Fibroblast of the aortic adventitia (primary cell): ENCODE data around the gene SMAD7. TPM values are rescaled to one million over a fixed set of nuclear protein-coding genes. Genes with fewer than 3 reads are reported as not detected.
A peak's percentile ranks its signal among the peaks of the same experiment; 100 is the strongest.

ENCODE experiments used
- DNase-seq: peaks from one replicate; pipeline ENCODE4 v3.0.0-alpha.2; 2010; ENCODE audit warnings: low read depth
- H3K4me3 ChIP-seq: 2 replicates; pipeline ENCODE4 v1.5.1; 2011; ENCODE audit warnings: low read depth, mild to moderate bottlenecking, control low read depth, low read length, moderate library complexity
- total RNA-seq: library from RNA; depleted of rRNA; stranded (reverse); fragments of >200 nt; gene quantifications from 2 replicates; pipeline ENCODE4 v1.2.3, GENCODE V29; 2012; ENCODE audit warnings: low replicate concordance
- TF ChIP-seq, protein P1 (sequence below): IDR thresholded peaks from 2 replicates; pipeline ENCODE4 v1.5.1; 2011; ENCODE audit warnings: mild to moderate bottlenecking, low read length, control low read depth, inconsistent platforms; ENCODE audit not compliant: insufficient read depth

The SMAD7 gene
- total RNA-seq, 1 donor = 27.2 TPM

DNA sequence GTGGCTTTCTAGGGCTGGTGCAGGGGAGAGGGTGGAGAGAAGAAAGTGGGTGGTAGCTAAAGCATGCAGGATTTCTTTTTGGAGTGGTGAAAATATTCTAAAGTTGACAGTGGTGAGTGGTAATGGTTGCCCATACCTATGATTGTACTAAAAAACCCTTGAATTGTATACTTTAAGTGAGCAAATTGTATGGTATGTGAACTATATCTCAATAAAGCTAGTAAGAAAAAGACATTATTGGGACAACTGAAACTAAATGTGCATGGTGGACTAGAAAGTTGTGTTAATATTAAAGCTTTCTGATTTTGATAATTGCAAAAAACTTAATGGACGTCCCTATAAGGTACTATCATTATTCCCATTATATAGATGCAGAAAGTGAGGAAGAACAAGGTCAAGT lies 50.3 kb downstream of the SMAD7 start:
- DNase-seq = no peak
- TF ChIP-seq, protein P1, sequence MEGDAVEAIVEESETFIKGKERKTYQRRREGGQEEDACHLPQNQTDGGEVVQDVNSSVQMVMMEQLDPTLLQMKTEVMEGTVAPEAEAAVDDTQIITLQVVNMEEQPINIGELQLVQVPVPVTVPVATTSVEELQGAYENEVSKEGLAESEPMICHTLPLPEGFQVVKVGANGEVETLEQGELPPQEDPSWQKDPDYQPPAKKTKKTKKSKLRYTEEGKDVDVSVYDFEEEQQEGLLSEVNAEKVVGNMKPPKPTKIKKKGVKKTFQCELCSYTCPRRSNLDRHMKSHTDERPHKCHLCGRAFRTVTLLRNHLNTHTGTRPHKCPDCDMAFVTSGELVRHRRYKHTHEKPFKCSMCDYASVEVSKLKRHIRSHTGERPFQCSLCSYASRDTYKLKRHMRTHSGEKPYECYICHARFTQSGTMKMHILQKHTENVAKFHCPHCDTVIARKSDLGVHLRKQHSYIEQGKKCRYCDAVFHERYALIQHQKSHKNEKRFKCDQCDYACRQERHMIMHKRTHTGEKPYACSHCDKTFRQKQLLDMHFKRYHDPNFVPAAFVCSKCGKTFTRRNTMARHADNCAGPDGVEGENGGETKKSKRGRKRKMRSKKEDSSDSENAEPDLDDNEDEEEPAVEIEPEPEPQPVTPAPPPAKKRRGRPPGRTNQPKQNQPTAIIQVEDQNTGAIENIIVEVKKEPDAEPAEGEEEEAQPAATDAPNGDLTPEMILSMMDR = no peak
- H3K4me3 ChIP-seq = no peak overlapping the region

DNA sequence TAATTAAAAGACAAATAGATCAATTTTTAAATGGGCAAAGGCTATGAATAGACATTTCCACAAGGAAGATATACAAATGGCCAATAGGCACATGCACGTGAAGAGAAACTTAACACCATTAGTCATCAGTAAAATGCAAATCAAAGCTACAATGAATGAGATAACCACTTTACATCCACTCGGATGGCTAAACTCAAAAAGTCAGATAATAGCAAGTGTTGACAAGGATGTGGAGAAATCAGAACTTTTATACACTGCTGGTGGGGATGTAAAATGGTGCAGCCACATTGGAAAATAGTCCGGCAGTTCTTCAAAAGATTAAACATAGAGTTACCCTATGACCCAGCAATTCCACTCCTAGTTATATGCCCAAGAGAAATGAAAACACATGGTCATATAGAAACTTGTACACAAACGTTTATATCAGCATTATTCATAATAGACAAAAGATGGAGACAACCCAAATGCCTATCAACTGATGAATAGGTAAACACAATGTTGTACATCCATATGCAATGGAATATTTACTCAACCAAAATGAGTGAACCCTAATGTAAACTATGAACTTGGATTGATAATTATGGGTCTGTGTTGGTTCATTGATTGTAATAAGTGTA lies 51.1 kb downstream of the SMAD7 start:
- no peak for DNase-seq
- TF ChIP-seq, protein P1 = no peak
- H3K4me3 ChIP-seq = no peak overlapping the region

DNA sequence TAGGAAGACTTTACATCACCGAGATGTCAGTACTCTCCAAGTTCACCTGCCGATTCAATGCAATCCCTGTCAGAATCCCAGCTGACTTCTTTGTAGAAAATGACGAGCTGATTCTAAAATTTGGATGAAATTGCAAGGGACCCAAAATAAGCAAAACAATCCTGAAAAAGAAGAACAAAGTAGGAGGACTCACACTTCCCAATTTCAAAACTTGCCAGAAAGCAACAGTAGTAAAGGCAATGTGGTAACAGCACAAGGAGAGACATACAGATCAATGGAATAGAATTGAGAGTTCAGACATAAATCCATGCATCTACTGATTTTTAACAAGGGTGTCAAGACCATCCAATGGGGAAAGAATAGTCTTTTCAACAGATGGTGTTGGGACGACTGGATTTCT lies 52.2 kb downstream of the SMAD7 start:
- TF ChIP-seq, protein P1 = no peak
- H3K4me3 ChIP-seq = no peak overlapping the region

DNA sequence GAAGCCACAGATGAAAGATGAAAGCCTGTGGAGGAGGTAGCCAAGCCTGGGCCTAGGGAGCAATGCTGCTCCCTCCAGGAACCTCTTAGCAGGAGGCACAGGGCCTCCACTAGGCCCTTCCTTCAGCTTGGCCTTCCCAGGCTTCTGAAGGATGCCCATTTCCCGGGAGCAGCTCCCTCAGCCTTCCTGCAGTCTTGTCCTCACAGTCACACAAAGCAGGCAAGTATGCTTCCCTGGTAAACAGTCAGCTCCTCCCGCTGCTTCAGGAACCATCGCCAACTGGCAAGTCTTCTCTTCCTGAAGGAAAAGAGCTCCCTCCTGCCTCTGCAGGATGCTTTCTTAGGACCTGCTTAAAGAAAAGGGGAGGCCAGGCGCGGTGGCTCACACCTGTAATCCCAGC lies 53.2 kb downstream of the SMAD7 start:
- peak; percentile 76 for DNase-seq
- H3K4me3 ChIP-seq = no peak overlapping the region
- TF ChIP-seq, protein P1 = peak; percentile 26

More for the DNA sequence above, 52.2 kb downstream of the SMAD7 start:
- DNase-seq = no peak

DNA sequence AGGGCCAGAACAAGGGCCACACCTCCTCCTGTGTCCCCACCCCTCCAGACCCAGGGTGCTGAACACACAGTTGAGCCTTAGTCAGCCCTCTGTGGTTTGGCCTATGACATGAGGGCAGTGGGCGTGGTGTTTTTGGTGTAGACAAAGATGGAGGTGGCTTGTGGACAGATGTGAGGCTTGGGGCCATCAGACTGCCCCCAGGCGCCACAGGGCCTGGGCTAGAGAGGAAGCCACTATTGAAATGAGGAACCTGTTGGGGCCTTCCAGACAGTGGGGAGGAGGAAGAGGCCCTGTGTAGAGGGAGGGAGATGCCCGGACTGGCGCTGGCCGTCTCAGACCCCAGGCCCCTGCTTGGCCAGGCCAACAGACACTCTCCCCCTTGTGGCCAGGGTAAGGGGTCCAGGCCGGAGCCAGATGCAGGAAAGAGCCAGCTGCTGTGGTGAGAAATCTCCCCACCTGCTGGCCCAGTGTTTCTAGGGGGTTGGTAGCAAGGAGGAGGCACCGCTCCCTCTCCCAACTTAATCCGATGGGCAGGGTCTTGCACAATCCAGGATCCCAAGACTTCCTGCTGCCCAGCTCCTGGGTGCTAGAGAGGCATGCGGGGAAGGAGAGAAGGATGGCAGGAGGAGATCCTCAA lies 53.8 kb downstream of the SMAD7 start:
- DNase-seq = peak; percentile 30
- H3K4me3 ChIP-seq = no peak overlapping the region
- TF ChIP-seq, protein P1 = no peak

DNA sequence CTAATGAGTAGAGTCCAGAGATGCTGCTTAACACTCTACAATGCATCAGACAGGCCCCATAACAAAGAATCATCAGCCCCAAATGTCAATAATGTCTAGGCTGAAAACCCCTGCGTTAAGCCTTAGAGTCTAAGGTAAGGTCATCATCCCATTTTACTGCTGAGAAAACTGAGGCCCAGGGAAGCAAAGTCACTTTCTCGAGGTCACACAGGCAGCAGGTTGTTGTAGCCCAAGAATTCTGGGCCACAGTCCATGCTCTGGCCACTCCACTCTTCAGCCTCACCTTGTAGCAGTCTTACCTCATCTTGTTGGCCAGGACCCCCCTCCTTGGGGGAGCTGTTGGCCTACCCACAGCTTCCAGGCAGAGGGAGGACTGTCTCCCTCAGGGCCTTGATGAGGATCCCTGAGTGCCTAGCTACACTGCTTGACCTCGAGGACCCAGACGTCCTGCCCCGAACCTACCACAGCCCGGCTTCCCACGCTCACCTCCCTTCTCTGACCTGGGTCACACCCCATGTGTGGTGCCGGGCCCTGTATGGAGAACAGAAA lies 54.4 kb downstream of the SMAD7 start:
- no peak for DNase-seq
- TF ChIP-seq, protein P1 = no peak
- H3K4me3 ChIP-seq = no peak overlapping the region
